Mucosa of gallbladder (tissue), 1 donor: ENCODE measurements around the gene ARRDC3. TPM values are rescaled to one million over a fixed set of nuclear protein-coding genes. Genes with fewer than 3 reads are reported as not detected.
"Not testable (repeated sequence)": the region's sequence is repeated elsewhere in the genome, so short reads cannot be mapped to it uniquely, and the experiment has no call there.

Experiments used
- DNase-seq: peaks from one replicate; pipeline ENCODE4 v3.0.0-alpha.2; 2020; ENCODE audit warnings: low spot score
- total RNA-seq: library from RNA; stranded (reverse); gene quantifications from one replicate; pipeline ENCODE4 v1.2.1, GENCODE V29; 2021
- donor health status: DM: no; HTN: no; CAD: no.

The ARRDC3 gene
- total RNA-seq = 69.7 TPM

- peak; percentile 97 for DNase-seq
Observed at GRCh38 chr5:91383027-91383955, at the start of gene ARRDC3. TSS of gene ARRDC3 (minus strand) at chr5:91383317. CDS start at chr5:91383092, 225 bp downstream.

GRCh38 chr5:91430949-91431348 is 47.8 kb upstream of the ARRDC3 start:
- DNase-seq = no peak

GRCh38 chr5:91424638-91425436 is 41.7 kb upstream of the ARRDC3 start:
- no peak for DNase-seq

GRCh38 chr5:91423871-91424270 is 40.8 kb upstream of the ARRDC3 start:
- DNase-seq = no peak

- no peak for DNase-seq
Observed at GRCh38 chr5:91420879-91421278, 37.8 kb upstream of the ARRDC3 start.

- peak; percentile 78 for DNase-seq
Observed at GRCh38 chr5:91419571-91420537, 36.7 kb upstream of the ARRDC3 start.

GRCh38 chr5:91419136-91419535 is 36.0 kb upstream of the ARRDC3 start:
- DNase-seq = no peak

GRCh38 chr5:91418158-91418557 is 35.0 kb upstream of the ARRDC3 start:
- DNase-seq = no peak

GRCh38 chr5:91417219-91417618 is 34.1 kb upstream of the ARRDC3 start:
- DNase-seq = no peak

GRCh38 chr5:91416491-91416890 is 33.4 kb upstream of the ARRDC3 start:
- DNase-seq = no peak

- no peak for DNase-seq
Observed at GRCh38 chr5:91409304-91409703, 26.2 kb upstream of the ARRDC3 start.

GRCh38 chr5:91408710-91409109 is 25.6 kb upstream of the ARRDC3 start:
- DNase-seq = no peak

GRCh38 chr5:91407204-91407603 is 24.1 kb upstream of the ARRDC3 start:
- no peak for DNase-seq

- no peak for DNase-seq
Observed at GRCh38 chr5:91403438-91403837, 20.3 kb upstream of the ARRDC3 start.

GRCh38 chr5:91401175-91401574 is 18.1 kb upstream of the ARRDC3 start:
- DNase-seq = no peak

- no peak for DNase-seq
Observed at GRCh38 chr5:91397791-91398190, 14.7 kb upstream of the ARRDC3 start.

GRCh38 chr5:91390268-91390667 is 7.2 kb upstream of the ARRDC3 start:
- DNase-seq = no peak

GRCh38 chr5:91389555-91389954 is 6.4 kb upstream of the ARRDC3 start:
- not testable (repeated sequence) for DNase-seq

GRCh38 chr5:91388362-91388761 is 5.2 kb upstream of the ARRDC3 start:
- no peak for DNase-seq

- DNase-seq = no peak
Observed at GRCh38 chr5:91386120-91386519, 3.0 kb upstream of the ARRDC3 start.

GRCh38 chr5:91385596-91385995 is 2.5 kb upstream of the ARRDC3 start:
- DNase-seq = not testable (repeated sequence)
